Nasal cavity respiratory epithelium epithelial cell of viscerocranial mucosa (primary cell): ENCODE data around the gene ACVR1C. TPM values are rescaled to one million over a fixed set of nuclear protein-coding genes. Genes with fewer than 3 reads are reported as not detected.

Experiments
- total RNA-seq: library from RNA; depleted of rRNA; stranded (reverse); fragments of >200 nt; gene quantifications from 2 replicates; pipeline ENCODE4 v1.2.3, GENCODE V29; 2014

Gene ACVR1C
- total RNA-seq = 0.34 and 0.50 TPM in 2 replicates

DNA sequence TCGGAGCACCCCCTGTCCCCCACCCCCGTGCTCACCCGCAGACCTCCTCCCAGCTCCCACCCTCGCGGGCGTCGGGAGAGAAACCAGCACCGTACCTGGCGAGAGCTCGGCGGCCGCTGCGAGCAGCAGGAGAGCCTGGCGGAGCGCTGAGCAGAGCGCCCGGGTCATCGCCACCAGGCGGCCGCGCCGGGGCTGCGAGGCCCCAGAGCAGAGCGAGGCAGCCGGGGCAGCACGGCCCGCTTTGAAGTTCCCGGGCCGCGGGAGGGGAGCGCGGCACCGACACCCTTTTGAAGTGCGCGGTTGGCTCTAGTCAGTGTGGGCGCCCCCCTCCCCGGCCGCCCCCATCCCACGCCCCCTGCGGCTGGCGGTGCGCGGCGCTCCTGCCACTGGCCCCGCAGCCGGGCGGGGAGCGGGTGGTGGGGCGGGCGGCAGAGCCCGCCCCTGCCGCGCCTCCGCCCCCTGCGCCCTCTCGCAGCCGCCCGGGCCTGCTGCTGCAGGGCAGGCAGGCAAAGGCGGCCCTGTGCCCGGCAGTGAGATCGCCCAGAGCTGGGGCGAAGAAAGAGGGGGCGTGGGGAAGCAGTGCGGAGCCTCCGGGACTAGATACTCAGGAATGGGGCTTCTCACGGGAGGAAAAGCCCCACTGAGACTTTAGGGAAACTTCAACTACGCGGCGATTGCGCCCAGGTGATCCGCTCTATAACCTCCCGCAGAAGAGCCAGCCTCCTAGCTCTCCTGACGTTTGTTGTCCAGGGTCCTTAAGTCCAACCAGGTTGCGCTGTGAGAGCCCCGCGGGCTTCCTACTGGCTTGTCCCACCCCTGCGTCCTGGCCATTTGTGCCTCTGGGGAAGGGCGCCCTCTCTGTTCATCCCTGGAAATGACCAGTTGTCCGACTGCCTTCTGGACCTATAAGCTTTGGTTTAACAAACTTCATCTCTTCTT, at the start of gene ACVR1C:
TSS of gene ACVR1C (minus strand) at position 388 of the 939 bp plus-strand sequence. CDS start at position 168, 220 bp downstream.

Other genes with a start within 250 kb of the ACVR1C start
- gene CYTIP, start 184.8 kb downstream of the ACVR1C start, total RNA-seq = not detected in 2 replicates
- 20.5 and 57.7 TPM in 2 replicates for gene ACVR1, start 247.5 kb upstream of the ACVR1C start, total RNA-seq